CD14-positive monocyte (primary cell): ENCODE measurements around the gene CDKAL1. TPM values are rescaled to one million over a fixed set of nuclear protein-coding genes. Genes with fewer than 3 reads are reported as not detected.

Source experiments
- DNase-seq, 3 donors: peaks; one replicate each; pipeline ENCODE4 v3.0.0-alpha.2; 2011 to 2022
- H2AFZ ChIP-seq: 2 replicates; pipeline ENCODE4 v1.6.0; 2012; ENCODE audit warnings: mild to moderate bottlenecking, low read depth, low read length, inconsistent platforms; ENCODE audit not compliant: insufficient read depth, poor library complexity, severe bottlenecking
- H3K27ac ChIP-seq, 2 donors: 1 replicate in 1 of 2; 2 replicates in 1 of 2; pipeline ENCODE4 v1.5.1; 2012 to 2013; ENCODE audit warnings: low read length in 2 of 2, control low read depth in 1 of 2, inconsistent platforms in 1 of 2, low read depth in 1 of 2, mild to moderate bottlenecking in 1 of 2
- H3K27me3 ChIP-seq, 2 donors: one replicate each; pipeline versions ENCODE4 v1.6.0 to v1.6.1; 2011 to 2013; ENCODE audit warnings: low read length in 2 of 2; ENCODE audit not compliant: control insufficient read depth in 2 of 2, insufficient read depth in 2 of 2
- H3K36me3 ChIP-seq, 2 donors: replicated peaks in 1 of 2; 1 replicate in 1 of 2; 2 replicates in 1 of 2; pipeline versions ENCODE4 v1.5.1 to v1.6.1; 2012 to 2013; ENCODE audit warnings: low read length in 2 of 2, control low read depth in 1 of 2, inconsistent platforms in 1 of 2, mild to moderate bottlenecking in 1 of 2; ENCODE audit not compliant: insufficient read depth in 2 of 2, control insufficient read depth in 1 of 2
- H3K4me1 ChIP-seq, 2 donors: 1 replicate in 1 of 2; 2 replicates in 1 of 2; pipeline versions ENCODE4 v1.5.1 to v1.6.1; 2012 to 2013; ENCODE audit warnings: low read length in 2 of 2, control low read depth in 1 of 2, inconsistent platforms in 1 of 2, mild to moderate bottlenecking in 1 of 2, moderate library complexity in 1 of 2; ENCODE audit not compliant: insufficient read depth in 2 of 2, control insufficient read depth in 1 of 2
- H3K4me2 ChIP-seq: replicated peaks from 2 replicates; pipeline ENCODE3; 2012; ENCODE audit warnings: low read length, moderate library complexity, mild to moderate bottlenecking; ENCODE audit not compliant: poor library complexity, severe bottlenecking; ENCODE audit errors: extremely low read depth
- H3K4me3 ChIP-seq, 3 experiments: fragments of 200-600 bp in 1 of 3; sonication (generic) in 1 of 3; replicated peaks in 1 of 3; 1 replicate in 2 of 3; 2 replicates in 1 of 3; pipeline ENCODE4 v1.5.1; 2011 to 2013; ENCODE audit warnings: low read length in 3 of 3, mild to moderate bottlenecking in 3 of 3, control low read depth in 2 of 3, low read depth in 2 of 3, inconsistent platforms in 1 of 3, moderate library complexity in 1 of 3
- H3K79me2 ChIP-seq: 2 replicates; pipeline ENCODE4 v1.6.0; 2012; ENCODE audit warnings: mild to moderate bottlenecking, control low read depth, inconsistent platforms, low read length, moderate library complexity; ENCODE audit not compliant: insufficient read depth
- H3K9ac ChIP-seq: 2 replicates; pipeline ENCODE4 v1.6.0; 2017; ENCODE audit warnings: low read length, mild to moderate bottlenecking; ENCODE audit not compliant: insufficient read depth, poor library complexity, severe bottlenecking
- H3K9me3 ChIP-seq, 2 donors: replicated peaks in 1 of 2; 1 replicate in 1 of 2; 2 replicates in 1 of 2; pipeline versions ENCODE4 v1.5.1 to v1.6.1; 2012 to 2013; ENCODE audit warnings: low read length in 2 of 2, control low read depth in 1 of 2; ENCODE audit not compliant: control insufficient read depth in 1 of 2, insufficient read depth in 1 of 2
- H4K20me1 ChIP-seq: 2 replicates; pipeline ENCODE4 v1.6.0; 2012; ENCODE audit warnings: mild to moderate bottlenecking, low read length, control low read depth, moderate library complexity; ENCODE audit not compliant: insufficient read depth
- H3K27ac Mint-ChIP-seq, 7 donors: one replicate each; pipeline ENCODE4 v1.8.0; 2020; ENCODE audit warnings: mild to moderate bottlenecking in 7 of 7, mixed read lengths in 7 of 7, moderate library complexity in 6 of 7, inconsistent platforms in 2 of 7
- H3K27me3 Mint-ChIP-seq, 3 donors: one replicate each; pipeline ENCODE4 v1.8.0; 2021 to 2022; ENCODE audit warnings: low read depth in 3 of 3, mild to moderate bottlenecking in 3 of 3, mixed read lengths in 3 of 3, moderate library complexity in 3 of 3, inconsistent platforms in 1 of 3
- H3K36me3 Mint-ChIP-seq, 2 donors: one replicate each; pipeline ENCODE4 v1.8.0; 2020; ENCODE audit warnings: mixed read lengths in 2 of 2, inconsistent platforms in 1 of 2, mild to moderate bottlenecking in 1 of 2
- H3K4me1 Mint-ChIP-seq: one replicate; pipeline ENCODE4 v1.8.0; 2020; ENCODE audit warnings: mild to moderate bottlenecking, mixed read lengths
- H3K4me3 Mint-ChIP-seq, 2 donors: one replicate each; pipeline ENCODE4 v1.8.0; 2020; ENCODE audit warnings: mild to moderate bottlenecking in 2 of 2, mixed read lengths in 2 of 2, moderate library complexity in 1 of 2
- H3K9me3 Mint-ChIP-seq, 7 donors: one replicate each; pipeline ENCODE4 v1.8.0; 2020 to 2022; ENCODE audit warnings: mixed read lengths in 7 of 7, mild to moderate bottlenecking in 6 of 7, moderate library complexity in 6 of 7, inconsistent platforms in 2 of 7
- WGBS: methylation state at CpG from one replicate; pipeline ENCODE4 v1.1.5; 2013; ENCODE audit warnings: missing lambda C conversion rate; ENCODE audit not compliant: insufficient coverage; 5-methylcytosine and 5-hydroxymethylcytosine counted together
- intact Hi-C, 2 donors: fragments of 100-400 bp; cut with micrococcal nuclease; formaldehyde crosslinking; loops; one replicate each; pipeline versions ENCODE4 v1.15.0 to v1.15.1; 2023
- polyA plus RNA-seq, 3 donors: library from polyadenylated mRNA; depleted of rRNA in 1 of 3; unstranded in 2 of 3; stranded (reverse) in 1 of 3; fragments of 300-500 nt in 2 of 3; fragments of >200 nt in 1 of 3; fragmentation: Illumina TruSeq in 2 of 3; gene quantifications; 1 replicate in 2 of 3; 2 replicates in 1 of 3; pipeline ENCODE4 v1.2.3, GENCODE V29; 2012 to 2021
- TF ChIP-seq, protein P1 (sequence below): fragments of 200-600 bp; IDR thresholded peaks from one replicate; pipeline ENCODE4 v1.8.0; 2022; ENCODE audit warnings: antibody characterized with exemption, mild to moderate bottlenecking

The CDKAL1 gene
- polyA plus RNA-seq, 3 donors, result 3.2 to 12.4 (median 8.3) TPM

DNA sequence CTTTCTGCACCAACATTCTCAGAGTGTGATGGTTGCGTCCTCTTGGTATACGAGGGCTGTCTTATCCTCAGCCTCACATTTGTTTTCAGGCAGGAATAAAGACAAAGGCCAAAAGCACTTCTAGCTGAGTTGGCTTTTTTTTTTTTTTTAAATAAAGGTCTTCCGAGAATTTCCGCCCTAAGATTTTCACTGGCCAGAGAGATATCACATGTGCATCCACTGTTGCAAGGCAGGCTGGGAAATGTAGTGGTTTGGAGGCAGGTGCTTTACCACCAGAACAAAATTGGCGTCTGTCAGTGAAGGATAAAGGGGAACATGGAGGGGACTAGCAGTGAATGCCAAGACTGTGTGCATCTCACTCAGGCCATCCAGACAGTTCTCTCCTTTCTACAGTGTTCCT, 724.4 kb downstream of the CDKAL1 start:
- Mint-ChIP-seq H3K4me1 (no peaks in the 10 kb centered on the region), H3K27me3 (peaks cover 0 to 4% (median 0%) of the 10 kb centered on the region in 3 donors), H3K9me3 (peaks cover 0 to 8% (median 5%) of the 10 kb centered on the region in 7 donors), H3K4me3 (no peak overlapping the region), H3K36me3 (no peaks in the 10 kb centered on the region), H3K27ac (no peak overlapping the region)
- H3K27ac ChIP-seq, result no peak overlapping the region
- no peak overlapping the region for H2AFZ ChIP-seq
- H3K79me2 ChIP-seq, result no peaks in the 10 kb centered on the region
- intact Hi-C loops, result no loop called here
- no peaks in the 10 kb centered on the region for H3K4me1 ChIP-seq
- TF ChIP-seq, protein P1, sequence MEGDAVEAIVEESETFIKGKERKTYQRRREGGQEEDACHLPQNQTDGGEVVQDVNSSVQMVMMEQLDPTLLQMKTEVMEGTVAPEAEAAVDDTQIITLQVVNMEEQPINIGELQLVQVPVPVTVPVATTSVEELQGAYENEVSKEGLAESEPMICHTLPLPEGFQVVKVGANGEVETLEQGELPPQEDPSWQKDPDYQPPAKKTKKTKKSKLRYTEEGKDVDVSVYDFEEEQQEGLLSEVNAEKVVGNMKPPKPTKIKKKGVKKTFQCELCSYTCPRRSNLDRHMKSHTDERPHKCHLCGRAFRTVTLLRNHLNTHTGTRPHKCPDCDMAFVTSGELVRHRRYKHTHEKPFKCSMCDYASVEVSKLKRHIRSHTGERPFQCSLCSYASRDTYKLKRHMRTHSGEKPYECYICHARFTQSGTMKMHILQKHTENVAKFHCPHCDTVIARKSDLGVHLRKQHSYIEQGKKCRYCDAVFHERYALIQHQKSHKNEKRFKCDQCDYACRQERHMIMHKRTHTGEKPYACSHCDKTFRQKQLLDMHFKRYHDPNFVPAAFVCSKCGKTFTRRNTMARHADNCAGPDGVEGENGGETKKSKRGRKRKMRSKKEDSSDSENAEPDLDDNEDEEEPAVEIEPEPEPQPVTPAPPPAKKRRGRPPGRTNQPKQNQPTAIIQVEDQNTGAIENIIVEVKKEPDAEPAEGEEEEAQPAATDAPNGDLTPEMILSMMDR, result no peak
- H3K4me3 ChIP-seq, result no peak overlapping the region
- no peaks in the 10 kb centered on the region for H3K27me3 ChIP-seq
- no peak overlapping the region for H3K4me2 ChIP-seq
- H3K36me3 ChIP-seq, result no peaks in the 10 kb centered on the region
- no peaks in the 10 kb centered on the region for H4K20me1 ChIP-seq
- WGBS, result 80% methylated on average over 2 of the region's 5 CpGs
- no peak for DNase-seq
- H3K9me3 ChIP-seq, result peaks cover 3 to 6% of the 10 kb centered on the region in 2 donors
- H3K9ac ChIP-seq, result no peak overlapping the region

- peaks cover 0 to 4% (median 0%) of the 10 kb centered on the region in 3 donors for H3K27me3 Mint-ChIP-seq
- peaks cover 0 to 11% (median 5%) of the 10 kb centered on the region in 7 donors for H3K9me3 Mint-ChIP-seq
- DNase-seq, result no peak
- no peak overlapping the region for H3K27ac ChIP-seq
- H3K4me3 Mint-ChIP-seq, result no peak overlapping the region
- H3K27me3 ChIP-seq, result no peaks in the 10 kb centered on the region
- no peaks in the 10 kb centered on the region for H3K36me3 ChIP-seq
- no peaks in the 10 kb centered on the region for H4K20me1 ChIP-seq
- H2AFZ ChIP-seq, result no peak overlapping the region
- no peaks in the 10 kb centered on the region for H3K36me3 Mint-ChIP-seq
- no peaks in the 10 kb centered on the region for H3K4me1 ChIP-seq
- WGBS, result no CpG with 5 or more reads among the region's 2 CpGs
- H3K9me3 ChIP-seq, result peaks cover 7 to 12% of the 10 kb centered on the region in 2 donors
- H3K4me3 ChIP-seq, result no peak overlapping the region
- no peak overlapping the region for H3K9ac ChIP-seq
- intact Hi-C loops, result no loop called here
- H3K27ac Mint-ChIP-seq, result no peak overlapping the region
- no peaks in the 10 kb centered on the region for H3K79me2 ChIP-seq
- peaks cover 4% of the 10 kb centered on the region for H3K4me1 Mint-ChIP-seq
- TF ChIP-seq, protein P1, result no peak
- no peak overlapping the region for H3K4me2 ChIP-seq
Measured at GRCh38 chr6:21259660-21260059, 725.4 kb downstream of the CDKAL1 start.
